Colon (tissue), 2 donors: ENCODE results near the gene MXRA5.
"Not testable (repeated sequence)": the region's sequence is repeated elsewhere in the genome, so short reads cannot be mapped to it uniquely, and the experiment has no call there.

Experiments used
- FAIRE-seq: peaks from 2 replicates; lab custom pipeline; 2012; peaks lifted over from hg19 to GRCh38; lab: Jason Lieb, UNC
- donor health status: control.
- donor health status: control.

MXRA5 gene

DNA sequence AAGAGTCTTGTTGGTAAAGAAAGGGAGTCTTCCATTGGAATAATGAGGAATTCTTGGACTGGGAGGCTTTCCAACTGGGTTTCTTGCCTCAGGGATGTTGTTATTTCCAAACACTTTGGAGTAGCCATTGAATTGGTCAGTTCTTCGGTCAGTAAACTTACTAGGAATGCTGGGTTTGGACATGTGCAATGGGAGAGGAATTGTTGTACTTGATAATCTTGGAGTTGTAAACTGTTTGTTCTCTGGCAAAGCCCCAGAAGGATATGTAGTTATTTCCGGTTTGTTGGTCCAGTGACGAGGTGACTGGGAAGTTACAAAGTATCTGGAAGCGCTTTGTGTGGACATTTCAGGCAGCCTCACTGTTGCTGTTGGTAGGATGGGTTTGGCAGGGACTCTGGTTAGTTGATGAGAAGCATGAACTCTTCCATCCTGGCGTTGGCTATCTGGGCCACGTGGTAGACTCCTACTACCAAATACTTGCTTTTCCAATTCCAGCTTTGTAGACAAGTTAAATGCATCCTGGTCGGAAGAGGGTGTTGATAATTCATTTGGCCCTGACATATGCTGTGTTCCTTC is 25.9 kb downstream of the MXRA5 start:
- no peak for FAIRE-seq

DNA sequence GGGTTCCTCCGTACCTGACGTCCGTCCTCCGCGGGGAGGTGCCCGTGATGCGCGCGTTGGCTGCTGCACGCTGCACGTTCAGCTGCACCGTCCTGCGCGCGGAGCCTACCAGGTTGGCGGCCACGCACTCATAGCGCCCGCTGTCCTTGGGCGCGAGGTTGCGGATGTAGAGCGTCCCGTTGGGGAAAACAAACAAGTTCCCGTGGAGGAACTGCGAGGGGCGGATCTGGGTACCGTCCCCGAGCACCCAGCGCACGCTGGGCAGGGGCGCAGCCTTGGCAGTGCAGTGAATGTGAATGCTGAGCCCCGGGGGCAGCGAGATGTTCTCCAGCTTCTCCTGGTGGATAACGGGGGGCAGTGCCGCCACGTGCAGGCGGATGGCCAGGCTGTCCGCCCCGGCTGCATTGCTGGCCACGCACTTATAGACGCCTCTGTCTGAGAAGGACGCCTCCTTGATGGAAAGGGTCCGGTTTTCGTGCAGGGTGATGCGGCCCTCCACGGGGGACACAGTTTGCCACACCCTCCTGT is 29.2 kb downstream of the MXRA5 start:
- FAIRE-seq: no peak

DNA sequence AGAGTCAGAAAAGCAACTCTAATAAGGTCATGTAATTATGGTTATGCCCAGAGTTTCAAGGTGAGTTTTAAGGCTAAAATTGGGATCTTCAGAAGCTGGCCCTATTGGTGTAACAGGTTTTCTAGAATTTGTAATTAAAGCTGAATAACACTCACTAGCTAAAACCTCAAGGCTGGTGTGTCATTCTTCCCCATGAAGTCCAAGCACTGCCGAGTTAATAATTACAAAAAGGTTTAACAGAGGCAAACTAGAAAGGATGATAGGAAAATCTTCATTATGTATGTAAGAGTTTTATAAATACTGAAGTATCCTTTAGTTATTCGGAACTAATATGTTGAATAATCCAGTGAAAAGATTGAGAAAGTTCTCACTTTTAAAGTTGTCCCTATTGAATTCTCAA is 34.3 kb downstream of the MXRA5 start:
- FAIRE-seq: no peak

DNA sequence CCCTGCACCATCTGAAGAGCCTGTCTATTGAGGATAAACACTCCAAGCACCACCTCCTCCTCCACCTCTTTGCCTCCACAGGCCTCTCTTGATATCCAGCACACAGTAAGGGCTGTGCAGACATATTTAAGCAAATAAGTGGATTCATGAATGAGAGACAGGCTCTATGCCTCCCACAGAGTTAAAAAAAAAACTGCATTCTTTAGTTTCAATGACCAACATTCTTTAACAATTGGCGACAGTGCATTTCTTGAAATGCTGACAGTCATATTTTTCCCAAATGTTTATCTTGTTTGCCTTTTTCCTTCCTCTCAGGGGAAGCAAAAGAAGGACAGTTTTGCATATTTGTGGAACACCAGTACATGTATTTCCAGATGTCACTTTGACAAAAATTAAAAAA is 38.6 kb downstream of the MXRA5 start:
- no peak for FAIRE-seq

DNA sequence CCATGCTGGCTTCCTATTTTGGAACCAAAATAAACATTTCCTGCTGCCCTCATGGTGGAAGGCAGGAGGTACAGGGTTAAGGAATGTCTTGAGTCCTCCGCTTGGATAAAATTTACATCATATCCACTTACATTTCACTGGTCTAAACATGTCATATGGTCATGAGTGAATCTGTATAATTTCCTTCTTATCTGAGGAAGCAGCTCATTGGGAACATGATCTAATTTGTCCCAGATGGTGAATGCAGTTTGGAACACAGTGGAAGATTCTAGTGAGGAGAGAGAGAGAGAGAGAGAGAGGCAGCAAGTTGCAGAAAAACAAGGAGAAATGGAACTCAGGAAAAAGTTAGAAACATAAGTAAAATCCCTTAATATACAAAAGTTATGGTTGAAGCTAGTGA is 46.8 kb downstream of the MXRA5 start:
- FAIRE-seq: no peak

DNA sequence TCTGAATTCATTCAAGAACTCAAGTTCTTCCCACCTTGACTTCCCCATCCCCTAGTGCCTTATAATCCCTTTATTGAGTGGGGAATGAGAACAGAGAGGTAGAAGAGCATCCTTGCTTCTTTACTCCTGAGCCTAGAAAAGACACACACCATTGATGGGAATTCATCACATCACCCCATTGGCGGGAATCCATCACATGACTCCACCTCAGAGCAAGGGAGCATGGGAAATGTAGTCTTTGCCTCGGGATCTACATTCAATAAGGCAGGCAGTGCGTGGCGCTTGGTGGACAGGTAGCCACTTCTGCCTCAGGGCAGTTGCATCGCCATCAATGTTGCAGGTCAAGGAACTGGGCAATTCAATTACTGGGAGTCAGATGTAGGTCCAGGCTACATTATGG is 50.7 kb downstream of the MXRA5 start:
- no peak for FAIRE-seq

DNA sequence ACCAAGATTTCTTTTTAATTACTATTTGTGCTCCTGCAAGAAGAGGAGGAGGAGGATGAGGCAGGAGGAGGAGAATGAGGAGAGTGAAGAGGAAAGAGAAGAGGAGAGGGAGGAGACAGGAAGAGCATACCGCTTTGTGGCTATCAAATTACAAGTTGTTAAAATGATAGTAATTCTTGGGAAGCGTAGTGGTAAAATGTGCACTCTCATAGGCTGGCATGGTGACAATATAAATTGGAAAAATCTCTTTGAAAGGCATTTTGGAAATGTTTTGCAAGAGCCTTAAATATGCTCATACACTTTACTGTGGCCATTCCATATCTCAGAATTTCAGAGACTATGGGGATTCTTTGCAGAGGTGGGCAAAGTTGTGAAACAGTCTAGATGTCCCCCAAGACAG is 53.2 kb downstream of the MXRA5 start:
- no peak for FAIRE-seq

DNA sequence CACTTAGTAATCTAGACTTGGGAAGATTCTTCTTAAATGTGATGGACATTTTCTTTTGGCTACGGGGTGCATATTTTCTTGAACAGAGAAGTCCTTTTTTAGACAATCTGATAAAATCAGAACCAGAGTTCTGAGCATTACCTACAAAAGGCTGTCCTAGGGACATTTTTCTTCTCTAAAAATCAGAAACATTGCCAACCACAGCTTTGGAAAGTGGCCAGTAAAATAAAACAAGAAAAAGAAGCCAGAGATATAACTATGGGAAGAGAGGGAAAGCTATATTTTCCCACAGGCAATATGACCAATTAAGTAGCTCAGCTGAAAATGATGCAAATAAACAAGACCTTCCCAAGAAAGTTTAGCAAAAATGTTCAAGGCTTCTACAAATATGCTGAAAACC is 55.9 kb downstream of the MXRA5 start:
- FAIRE-seq: no peak

DNA sequence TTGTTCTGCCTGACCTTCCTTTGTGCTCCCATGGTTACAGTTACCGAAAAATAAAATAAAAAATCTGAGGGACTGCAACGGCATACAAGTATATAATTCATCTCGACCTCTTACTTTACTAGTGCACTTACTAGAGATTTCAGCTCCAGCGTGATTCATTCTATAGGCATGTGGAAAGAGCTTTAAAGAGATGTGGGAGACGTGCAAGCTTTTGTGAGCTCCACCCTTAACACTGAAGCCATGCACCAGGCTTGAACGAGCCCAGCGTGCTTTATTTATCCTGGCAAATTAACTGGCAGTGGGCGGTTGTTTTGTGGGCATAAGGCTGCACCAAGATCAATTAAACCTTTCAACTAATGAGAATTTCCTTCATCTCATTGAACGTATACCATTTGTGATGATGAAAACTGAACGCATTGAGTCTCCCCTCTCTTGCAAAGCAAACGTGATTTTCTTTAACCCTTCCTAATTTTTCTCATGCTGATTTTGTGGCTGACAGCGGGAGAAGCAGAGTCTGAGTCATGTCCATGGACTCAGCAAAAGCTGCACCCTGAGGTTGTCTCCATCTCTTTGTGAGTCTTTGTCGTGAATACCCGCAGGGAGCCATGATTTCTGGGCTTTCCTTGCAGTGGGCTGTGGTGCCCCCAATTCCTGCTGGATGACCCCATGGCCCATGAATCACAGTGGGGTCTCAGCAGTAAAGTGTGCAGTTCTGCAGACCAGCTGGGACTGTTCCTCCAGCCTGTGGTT is 60.1 kb downstream of the MXRA5 start:
- FAIRE-seq: peak; percentile 36

DNA sequence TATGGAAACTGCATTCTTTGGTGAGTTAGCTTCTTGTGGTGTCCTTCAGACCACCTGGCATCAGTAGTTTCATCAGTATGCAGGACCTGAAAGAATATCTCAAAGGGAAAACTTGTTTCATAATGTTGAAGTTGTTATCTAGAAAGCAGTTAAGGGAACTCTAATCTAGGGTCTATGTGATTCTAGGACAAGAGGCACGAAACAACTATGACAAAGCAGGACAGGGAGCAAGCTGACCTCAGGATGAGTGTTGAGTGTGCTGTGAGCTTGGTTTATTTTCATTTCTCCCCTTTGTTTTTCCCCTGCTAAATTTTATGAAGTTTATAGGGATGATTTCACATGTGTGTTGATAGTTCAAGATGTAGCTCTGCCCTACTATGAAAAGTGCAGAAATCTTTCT is 65.7 kb downstream of the MXRA5 start:
- no peak for FAIRE-seq

DNA sequence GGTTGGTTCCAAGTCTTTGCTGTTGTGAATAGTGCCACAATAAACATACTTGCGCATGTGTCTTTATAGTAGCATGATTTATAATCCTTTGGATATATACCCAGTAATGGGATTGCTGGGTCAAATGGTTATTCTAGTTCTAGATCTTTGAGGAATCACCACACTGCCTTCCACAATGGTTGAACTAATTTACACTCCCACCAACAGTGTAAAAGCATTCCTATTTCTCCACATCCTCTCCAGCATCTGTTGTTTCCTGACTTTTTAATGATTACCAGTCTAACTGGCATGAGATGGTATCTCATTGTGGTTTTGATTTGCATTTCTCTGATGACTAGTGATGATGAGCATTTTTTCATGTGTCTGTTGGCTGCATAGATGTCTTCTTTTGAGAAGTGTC is 72.8 kb downstream of the MXRA5 start:
- not testable (repeated sequence) for FAIRE-seq

DNA sequence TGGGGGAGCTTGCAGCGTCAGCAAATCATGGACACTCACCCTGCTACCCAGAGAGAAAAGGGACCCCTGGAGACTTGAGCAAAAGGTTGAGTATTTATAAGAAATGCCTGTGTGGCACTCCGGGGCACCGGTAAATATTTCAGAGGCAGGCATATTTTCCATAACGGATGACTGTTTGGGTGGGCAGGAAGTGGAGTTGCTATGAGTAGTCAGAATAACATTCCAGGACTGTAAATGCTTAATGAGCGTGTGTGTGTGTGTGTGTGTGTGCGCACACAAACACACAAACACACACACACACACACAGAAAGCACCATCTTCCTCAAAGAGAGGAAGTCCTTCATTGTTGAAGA is 74.6 kb downstream of the MXRA5 start:
- FAIRE-seq: no peak

DNA sequence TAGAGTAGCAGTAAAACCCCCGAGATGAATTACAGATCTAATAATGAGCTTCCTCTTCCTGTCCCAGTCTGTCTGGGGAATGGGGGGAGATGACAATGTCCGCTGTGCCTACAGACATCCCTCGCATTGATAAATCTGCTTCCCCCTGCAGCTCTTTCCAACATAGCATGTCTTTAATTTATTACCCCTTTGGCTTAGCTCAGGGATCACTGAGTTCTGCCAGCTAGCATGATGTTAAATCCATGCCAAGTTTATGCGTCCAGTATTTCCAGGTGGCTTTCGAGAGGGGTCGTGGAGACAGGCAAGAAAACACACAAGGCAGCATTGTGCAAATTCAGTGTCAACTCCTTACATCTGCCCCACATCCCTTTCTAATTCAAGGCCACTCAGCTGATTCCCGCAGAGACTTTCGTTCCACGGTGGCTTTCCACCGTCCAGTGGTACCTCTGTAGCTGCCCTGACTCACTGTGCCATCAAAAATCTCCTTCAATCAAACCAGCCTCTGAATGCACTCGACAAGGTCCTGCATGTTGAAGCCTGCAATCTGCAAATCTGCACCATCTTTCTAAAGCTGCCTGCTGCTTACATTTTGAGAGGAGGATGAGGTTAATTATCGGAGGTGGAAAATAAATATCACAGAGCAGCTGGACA is 75.1 kb downstream of the MXRA5 start:
- no peak for FAIRE-seq

DNA sequence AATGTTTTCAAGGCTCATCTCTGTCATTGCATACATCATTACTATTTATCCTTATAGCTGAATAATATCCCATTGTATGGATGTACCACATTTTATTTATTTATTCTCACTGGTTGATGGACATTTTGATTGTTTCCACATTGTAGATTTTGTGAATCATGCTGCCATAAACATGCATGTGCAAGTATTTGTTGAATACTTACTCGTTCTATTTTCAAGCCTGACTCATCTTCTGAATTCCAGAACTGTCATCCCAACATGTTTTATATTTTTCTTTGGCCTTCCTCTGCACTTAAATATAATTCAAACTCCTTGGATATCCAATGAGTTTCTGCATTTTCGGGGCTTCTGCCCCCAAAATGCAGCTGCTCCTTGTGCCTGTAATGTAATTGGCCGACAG is 77.6 kb downstream of the MXRA5 start:
- no peak for FAIRE-seq

DNA sequence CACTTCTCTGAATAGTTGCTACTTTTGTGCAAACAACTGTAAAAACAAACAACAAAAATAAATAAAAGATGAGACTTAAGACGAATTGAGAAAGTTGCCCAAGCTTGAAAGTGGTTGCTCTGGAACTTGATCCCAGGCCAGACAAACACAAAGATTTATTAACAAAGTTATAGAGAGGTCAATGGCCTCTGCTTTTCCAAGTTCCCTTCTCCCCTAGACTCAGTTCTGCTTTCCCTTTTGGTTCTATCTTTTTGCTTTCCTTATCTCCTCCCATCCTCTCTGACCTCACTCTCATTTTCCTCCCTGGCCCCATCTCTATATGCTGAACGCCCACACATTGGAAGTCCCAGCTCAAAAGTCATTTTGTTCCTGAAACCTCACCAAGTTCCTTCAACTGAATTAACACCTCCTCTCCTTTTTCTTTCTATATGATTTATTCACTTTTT is 82.7 kb downstream of the MXRA5 start:
- FAIRE-seq: no peak

DNA sequence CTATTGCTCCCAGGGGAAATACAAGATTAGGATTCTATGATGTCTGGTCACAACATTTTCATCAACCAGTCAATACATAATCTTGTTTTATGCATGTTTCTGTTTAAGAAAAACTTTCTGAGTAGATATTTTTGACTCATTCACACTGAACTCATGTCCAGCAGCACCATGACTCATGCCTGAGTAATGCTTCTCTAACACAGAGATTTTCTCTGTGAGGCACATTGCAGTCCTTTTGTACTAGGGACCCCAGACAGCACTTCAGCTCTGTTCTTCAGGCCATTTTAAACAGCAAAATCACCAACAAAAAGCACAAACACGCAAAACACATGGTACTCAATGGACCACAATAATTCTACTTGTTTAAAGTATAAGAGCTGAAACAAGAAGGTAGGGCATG is 83.6 kb downstream of the MXRA5 start:
- FAIRE-seq: no peak
